ENCODE data around the gene PIGU. TPM values are rescaled to one million over a fixed set of nuclear protein-coding genes. Genes with fewer than 3 reads are reported as not detected.
A peak's percentile ranks its signal among the peaks of the same experiment; 100 is the strongest.

Gene PIGU
- total RNA-seq, 1 donor from 2014 or later, result 54.9 TPM

- Mint-ChIP-seq H3K4me3 (peak overlapping the region; percentile 91), H3K27ac (ENCODE audit: unreplicated experiment) (no peak overlapping the region), H3K9me3 (no peaks in the 10 kb centered on the region), H3K36me3 (ENCODE audit: low read depth) (peaks cover 4% of the 10 kb centered on the region), H3K4me1 (peaks cover 18% of the 10 kb centered on the region), H3K27me3 (ENCODE audit: low read depth) (peaks cover 27% of the 10 kb centered on the region)
- no peak for DNase-seq (ENCODE audit: low read depth, low spot score)
- TF ChIP-seq CTCF (conservative IDR thresholded peaks at IDR 0.05), result no peak
Measured at GRCh38 chr20:34711813-34712430, 35.0 kb upstream of the PIGU start.

GRCh38 chr20:34710861-34711574, 34.1 kb upstream of the PIGU start:
- no peak for TF ChIP-seq CTCF (conservative IDR thresholded peaks at IDR 0.05)
- H3K9me3 Mint-ChIP-seq, result no peaks in the 10 kb centered on the region
- H3K4me3 Mint-ChIP-seq, result peak overlapping the region; percentile 91
- peaks cover 31% of the 10 kb centered on the region for H3K27me3 Mint-ChIP-seq (ENCODE audit: low read depth)
- no peak for DNase-seq (ENCODE audit: low read depth, low spot score)
- H3K27ac Mint-ChIP-seq (ENCODE audit: unreplicated experiment), result no peak overlapping the region
- peaks cover 18% of the 10 kb centered on the region for H3K4me1 Mint-ChIP-seq
- peaks cover 4% of the 10 kb centered on the region for H3K36me3 Mint-ChIP-seq (ENCODE audit: low read depth)

GRCh38 chr20:34710568-34710839, 33.6 kb upstream of the PIGU start:
- Mint-ChIP-seq H3K27ac (ENCODE audit: unreplicated experiment) (no peak overlapping the region), H3K4me1 (peaks cover 21% of the 10 kb centered on the region), H3K27me3 (ENCODE audit: low read depth) (peaks cover 31% of the 10 kb centered on the region), H3K36me3 (ENCODE audit: low read depth) (peaks cover 4% of the 10 kb centered on the region), H3K9me3 (no peaks in the 10 kb centered on the region), H3K4me3 (peak overlapping the region; percentile 91)
- no peak for TF ChIP-seq CTCF (conservative IDR thresholded peaks at IDR 0.05)
- DNase-seq (ENCODE audit: low read depth, low spot score), result no peak

GRCh38 chr20:34709831-34710567, 33.1 kb upstream of the PIGU start:
- DNase-seq (ENCODE audit: low read depth, low spot score), result peak; percentile 36
- TF ChIP-seq CTCF (conservative IDR thresholded peaks at IDR 0.05), result peak; percentile 56
- peaks cover 26% of the 10 kb centered on the region for H3K4me1 Mint-ChIP-seq
- H3K27ac Mint-ChIP-seq (ENCODE audit: unreplicated experiment), result no peak overlapping the region
- peak overlapping the region; percentile 93 for H3K4me3 Mint-ChIP-seq
- H3K9me3 Mint-ChIP-seq, result no peaks in the 10 kb centered on the region
- peaks cover 31% of the 10 kb centered on the region for H3K27me3 Mint-ChIP-seq (ENCODE audit: low read depth)
- peaks cover 4% of the 10 kb centered on the region for H3K36me3 Mint-ChIP-seq (ENCODE audit: low read depth)

- TF ChIP-seq CTCF (conservative IDR thresholded peaks at IDR 0.05), result no peak
- Mint-ChIP-seq H3K27me3 (ENCODE audit: low read depth) (peaks cover 34% of the 10 kb centered on the region), H3K27ac (ENCODE audit: unreplicated experiment) (peak overlapping the region; percentile 93), H3K9me3 (no peaks in the 10 kb centered on the region), H3K4me1 (peaks cover 32% of the 10 kb centered on the region), H3K36me3 (ENCODE audit: low read depth) (peaks cover 4% of the 10 kb centered on the region), H3K4me3 (peak overlapping the region; percentile 93)
- peak; percentile 91 for DNase-seq (ENCODE audit: low read depth, low spot score)
Measured at GRCh38 chr20:34709044-34709830, 32.3 kb upstream of the PIGU start.

All from neural crest cell (in vitro differentiated cells).